CD4-positive, alpha-beta T cell treated with Interleukin-6 for 4 hours (primary cell): ENCODE data around the gene CEP41.

Experiments used
- DNase-seq: peaks from one replicate; pipeline ENCODE4 v3.0.0-alpha.2; 2020; ENCODE audit warnings: mixed read lengths

Gene CEP41

DNA sequence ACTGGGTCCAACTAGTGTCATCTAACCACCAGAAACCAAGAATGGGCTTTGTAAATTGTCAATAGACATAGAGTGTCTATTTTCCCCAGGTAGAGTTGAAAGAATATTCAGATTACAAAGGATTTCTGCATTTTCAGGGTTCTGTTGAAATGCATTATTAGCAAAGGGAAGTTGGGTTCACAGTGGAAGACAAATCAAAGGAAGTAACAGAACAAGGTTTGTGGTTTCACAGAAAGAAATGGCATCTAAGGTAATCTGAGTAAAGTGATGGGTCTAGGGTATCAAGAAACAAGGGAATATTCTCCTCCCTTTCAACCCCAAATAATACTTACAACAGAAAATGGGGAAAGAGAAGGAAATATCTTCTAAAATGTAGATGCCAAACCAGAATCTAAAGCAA lies 25.8 kb downstream of the CEP41 start:
- no peak for DNase-seq

DNA sequence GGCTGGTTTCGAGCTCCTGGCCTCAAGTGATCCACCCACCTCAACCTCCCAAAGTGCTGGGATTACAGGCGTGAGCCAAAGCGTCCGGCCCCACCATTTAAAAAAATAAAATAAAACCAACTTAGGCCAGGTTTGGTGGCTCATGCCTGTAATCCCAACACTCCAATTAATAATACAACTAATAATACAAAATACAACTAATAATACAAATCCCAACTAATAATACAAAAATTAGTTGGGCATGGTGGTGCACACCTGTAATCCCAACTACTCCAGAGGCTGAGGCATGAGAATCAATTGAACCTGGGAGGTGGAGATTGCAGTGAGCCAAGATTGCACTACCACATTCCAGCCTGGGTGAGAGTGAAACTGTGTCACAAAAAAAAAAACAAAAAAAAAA lies 27.6 kb downstream of the CEP41 start:
- no peak for DNase-seq

DNA sequence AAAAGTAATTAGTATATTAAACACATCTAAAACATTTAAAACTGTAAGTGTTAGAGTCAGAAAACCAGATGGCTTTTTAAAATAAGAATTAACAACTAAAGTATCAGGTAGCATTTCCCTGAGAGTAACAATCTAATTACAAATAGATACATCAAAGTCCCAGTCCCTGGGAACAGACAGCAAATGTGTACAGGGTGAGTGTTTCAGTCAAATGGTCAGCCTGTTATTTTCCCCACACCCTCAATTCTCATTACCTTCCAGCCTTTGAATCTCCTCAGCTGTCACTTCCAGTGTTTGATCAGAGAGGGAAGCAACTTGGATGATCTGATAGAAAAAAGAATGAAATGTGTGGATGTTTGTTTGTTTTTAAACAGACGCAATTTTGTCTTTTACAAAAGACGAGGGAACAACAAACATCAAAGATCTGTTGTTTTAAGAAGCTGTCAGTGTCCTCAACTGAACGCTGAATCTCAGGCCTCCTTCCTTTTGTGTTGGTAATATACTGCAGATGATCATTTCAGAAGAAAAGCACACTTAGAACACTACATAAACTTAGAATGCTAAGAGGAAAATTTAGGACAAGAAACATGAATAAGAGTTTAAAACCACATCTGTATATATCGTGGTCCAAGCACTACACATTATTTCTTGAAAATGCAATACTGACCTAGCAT lies 29.8 kb downstream of the CEP41 start:
- DNase-seq: no peak

DNA sequence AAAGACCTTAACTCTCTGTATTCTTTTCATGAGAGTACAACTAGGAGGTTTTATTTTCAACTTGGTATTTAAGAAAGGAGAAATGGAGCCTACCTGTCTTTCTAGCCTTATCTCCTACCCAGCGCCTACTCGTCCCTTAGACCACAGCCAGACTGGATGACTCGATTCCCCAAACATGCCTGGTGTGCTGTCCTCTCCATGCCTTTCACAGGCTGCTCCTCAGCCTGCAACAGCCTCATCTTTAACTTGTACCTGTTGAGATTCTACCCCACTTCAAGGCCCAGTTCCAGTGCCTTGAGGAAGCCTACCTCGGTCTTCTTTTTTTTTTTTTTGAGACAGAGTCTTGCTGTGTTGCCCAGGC lies 31.1 kb downstream of the CEP41 start:
- no peak for DNase-seq

DNA sequence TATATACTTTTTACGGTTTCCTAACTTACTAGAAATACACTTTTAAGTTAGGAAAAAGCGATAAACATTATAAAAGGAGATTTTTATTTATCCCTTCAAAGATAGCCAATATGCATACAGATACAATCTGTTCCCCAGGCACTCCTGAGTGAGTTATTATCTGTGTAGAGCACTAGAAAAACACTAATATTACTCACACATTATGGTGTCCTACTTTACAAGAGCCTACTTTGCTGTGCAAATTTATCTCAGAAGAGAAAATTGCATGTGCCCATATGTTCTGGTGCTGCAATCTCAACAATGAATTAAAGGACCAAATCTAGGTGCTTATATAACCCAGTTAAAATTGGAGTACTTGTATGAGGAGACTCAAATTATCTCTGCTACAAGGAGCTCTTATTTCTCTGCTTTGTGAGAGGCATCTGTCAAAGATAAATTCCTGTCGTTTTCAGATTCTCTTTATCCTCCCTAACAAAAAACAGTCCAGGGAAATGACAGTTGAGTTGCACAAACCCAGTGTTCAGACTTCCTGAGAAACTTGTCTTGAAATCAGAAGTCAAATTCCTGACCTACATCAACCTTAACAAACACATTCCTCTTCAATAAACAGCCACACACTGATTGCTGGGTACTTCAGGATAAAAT lies 31.6 kb downstream of the CEP41 start:
- no peak for DNase-seq

DNA sequence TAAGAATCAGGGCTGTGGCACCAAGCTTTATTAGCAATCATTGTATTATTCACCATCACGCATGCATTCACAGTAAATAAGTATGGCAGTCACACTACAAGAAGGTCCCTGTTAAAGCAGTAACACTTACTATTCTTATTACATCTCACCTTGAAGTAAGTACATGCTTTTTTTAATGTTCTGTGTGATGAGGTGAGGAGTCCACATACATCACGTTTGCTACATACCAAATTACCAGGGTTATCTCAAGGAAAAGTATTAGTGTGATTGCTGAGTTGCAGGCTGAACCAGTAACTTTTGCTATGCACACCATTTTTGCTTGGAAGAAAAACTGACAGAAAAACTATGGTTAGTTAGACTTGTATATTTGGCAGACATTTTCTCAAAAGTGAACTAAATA lies 35.8 kb downstream of the CEP41 start:
- DNase-seq: no peak

DNA sequence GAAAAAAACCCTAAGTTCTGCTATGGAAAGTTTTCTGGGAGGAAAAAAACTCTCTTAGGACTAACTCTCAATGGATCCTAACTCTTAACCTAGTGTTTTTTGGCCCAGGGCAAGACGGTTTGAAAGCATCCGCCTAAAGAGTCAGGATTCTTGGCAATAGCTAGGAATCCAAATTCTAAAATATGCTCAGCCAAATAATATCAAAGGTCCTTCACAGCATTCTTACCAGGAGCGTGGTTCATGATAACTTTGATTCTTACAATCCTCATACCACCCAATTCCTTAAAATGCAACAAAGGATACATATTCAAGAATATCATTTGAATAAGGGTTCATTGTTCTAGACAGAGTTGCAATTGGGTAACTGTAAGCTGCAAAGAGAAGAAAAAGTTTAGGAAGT lies 39.2 kb downstream of the CEP41 start:
- DNase-seq: no peak

DNA sequence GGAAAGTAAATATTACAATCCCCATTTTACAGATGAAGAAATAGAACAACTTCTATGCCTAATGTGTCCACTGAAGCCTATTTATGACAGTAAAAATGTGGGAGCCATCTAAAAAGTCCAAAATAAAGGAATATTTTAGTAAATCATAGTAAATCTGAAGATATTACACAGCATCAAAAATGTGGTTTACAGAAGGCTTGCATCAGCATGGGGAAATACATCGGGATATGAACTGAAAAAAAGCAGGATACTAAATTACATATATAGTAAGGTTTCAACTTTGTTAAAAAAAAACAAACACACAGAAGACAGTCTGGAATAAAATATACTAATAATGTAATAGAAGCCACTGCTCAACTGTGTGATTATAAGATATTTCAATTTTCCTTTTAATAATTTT lies 39.7 kb downstream of the CEP41 start:
- no peak for DNase-seq

DNA sequence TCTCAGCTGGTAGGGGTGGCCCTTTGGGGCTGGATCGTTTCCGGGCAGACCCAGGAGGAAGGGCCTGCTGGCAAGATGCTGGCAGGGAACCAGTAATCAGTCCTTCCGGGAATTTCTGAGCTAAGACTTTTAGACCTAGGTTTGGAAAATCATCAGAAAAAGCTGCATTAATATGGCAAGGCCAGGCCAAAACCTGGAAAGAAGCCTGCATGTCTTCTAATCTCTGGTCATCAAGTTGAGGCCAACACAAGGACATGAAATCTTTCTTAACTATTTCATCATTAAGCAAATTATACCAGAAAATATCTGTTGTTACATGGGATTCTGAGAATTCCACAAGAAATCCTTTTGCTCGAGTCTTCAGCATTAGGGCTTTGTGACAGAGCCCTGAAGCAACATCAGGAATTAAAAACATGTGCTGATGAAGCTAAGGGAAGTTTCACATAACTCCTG lies 40.7 kb downstream of the CEP41 start:
- no peak for DNase-seq

DNA sequence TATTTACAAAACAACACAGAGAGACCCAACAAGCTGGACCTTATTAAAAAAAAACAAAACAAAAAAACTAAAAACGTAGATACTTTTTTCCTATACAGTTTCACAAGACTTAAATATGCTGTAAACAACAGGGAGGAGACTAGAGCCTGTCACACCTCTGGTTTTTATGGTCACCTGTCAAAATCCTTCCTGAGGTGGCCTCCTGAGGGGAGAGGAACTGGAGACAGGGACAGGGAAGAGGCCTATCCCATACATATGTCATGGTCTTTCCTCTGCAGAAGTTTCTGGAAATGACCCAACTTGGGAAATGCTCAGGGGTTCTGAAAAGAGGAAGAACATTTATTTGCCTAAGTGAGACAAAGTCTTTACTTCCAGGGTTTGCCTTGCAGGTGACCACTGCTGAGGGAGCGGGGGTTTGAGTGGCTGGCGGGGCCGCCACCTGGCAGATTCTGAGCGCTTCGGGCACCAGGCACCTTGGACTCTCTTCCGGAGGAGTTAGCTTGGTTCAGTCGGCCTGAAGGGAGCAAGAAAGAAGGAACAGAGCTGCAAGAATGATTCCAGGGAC lies 42.2 kb downstream of the CEP41 start:
- no peak for DNase-seq

DNA sequence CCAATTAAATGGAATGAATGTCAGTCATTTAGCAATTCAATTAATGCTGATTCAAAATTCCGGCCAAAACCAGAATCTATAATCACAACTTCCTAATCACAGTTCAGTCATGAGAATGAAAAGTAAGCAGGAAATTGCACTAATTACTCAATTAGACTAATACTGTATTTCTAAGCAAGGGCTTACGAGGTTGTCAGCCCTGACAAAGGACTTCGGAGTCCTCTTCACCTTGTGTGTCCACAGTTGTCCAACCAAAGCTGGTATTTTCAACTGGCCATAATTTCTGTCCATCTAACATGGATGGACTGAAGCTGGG lies 43.1 kb downstream of the CEP41 start:
- no peak for DNase-seq

DNA sequence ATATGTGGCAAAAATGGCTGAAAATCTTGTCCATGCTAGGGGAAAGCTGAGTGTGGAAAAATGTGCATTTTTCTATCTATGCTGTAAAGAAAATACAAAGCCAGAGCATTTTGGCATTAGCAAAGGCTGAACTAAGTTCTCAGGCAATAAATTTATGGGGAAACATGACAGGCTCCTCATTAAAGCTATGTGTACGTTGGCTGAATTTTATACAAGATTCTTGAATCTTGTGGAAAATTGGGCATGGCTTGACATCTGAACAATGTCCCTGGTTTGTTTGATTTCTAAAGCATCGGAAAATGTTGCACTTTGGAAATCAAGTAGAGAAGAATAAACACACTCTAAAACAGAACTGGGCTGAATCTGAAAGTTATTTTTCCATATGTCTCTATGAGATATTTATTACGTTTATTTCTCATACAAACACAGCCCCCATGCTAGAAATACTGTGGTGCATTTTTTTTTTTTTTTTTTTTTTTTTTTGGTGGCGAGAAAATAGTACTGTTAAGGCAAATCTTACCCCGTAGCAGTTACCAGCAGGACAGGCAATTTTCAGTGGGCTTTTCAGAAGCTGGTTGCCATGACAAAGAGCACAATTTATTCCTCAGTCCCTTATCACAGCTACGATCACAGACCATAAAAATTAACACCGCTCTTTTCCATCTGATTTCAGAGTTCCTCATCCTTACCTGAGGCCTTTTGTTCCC lies 43.6 kb downstream of the CEP41 start:
- no peak for DNase-seq

DNA sequence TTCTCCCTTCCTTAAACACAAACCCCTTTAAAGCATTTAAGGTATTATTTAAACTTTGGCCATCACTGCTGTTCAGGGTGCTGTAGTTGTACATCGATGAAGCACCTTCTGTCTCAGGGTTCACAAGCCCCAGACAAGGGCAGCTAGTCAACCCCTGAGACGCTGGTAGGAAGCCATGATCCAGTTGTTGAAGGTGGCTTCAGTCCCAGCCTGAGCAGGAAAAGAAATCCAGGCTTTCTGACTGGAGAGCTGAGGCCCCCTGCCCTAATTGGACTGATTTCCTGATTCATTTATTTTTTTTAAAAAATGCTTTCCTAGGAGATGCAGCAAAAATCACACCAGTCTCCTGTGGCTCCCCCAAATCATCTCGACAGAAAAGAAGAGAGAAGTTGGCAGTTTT lies 44.7 kb downstream of the CEP41 start:
- no peak for DNase-seq

DNA sequence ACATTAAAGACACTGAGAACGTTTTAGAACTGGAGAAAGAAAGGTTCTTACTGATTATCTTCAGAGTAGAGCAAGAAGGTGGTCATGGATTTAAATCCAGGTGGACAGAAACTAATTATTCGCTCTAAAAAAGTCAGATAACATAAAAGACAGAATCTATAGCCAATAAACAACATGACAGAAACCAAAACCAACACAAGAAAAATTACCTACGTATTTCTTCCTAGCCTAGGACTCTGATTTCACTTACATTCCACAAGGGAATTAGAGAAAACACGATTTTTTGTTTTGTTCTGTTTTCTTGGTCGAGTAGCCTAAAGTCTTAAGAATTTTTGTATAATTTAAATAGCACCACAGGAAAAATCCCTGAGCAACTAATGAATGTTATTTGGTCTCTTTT lies 45.4 kb downstream of the CEP41 start:
- no peak for DNase-seq

DNA sequence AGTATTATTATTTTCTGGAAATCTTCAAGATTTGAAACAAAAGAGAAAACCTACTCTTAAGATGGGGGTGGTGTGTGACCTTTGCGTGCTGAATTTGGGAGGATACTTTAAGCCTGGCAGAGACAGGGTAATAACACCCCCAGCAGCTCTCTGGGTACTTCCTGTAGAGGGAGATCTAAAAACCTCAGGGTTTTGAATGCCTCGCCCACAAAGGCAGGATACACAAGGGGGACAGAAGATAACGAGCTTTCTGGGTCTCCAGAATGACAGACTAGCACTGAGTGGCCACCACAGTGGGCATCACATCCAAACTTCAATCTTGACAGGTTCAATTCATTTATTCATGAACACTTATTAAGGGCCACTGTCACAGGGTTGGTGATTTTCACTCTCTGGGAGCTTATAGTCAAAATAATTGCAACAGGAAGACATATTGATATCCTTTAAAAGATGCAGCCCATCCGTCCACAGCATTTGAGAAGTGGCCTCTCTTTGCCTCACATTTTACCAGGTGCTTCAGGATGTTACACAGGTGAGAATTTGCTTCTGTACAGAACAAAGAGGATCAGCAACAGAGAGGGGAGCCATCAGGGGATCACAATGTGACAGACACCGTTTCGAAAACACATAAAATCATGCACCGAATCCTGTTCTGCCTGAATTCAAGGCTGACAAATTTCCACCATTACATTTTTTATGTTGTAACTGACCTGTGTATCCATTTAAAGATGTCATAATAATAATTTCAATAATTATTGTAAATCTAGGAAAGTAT lies 46.2 kb downstream of the CEP41 start:
- peak; percentile 60 for DNase-seq

DNA sequence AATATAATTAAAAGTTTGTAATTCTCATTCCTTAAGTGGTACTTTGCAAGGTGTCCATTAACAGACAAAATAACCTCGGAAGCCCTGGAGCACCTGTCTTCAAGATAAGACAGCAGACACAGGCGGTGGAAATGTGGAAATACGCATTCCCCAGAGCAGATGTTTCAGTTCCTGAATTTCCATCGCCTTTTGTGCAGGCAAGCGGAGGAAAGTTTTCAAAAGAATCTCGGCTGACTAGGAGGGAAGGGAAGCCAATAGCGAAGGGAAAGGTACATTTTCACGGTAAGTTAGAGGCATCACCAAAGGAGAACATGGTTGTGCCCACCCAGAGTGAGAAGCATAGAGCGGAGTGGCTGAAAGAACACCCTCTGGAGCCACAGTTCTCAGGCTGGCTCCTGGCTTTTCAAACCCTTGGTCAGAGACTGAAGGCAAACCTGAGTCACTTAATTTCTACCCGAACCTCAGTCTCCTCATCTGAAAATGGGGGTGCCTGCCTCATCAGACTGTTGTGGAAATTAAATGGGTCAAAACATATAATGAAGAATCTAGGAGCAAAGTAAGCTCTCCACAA lies 46.9 kb downstream of the CEP41 start:
- DNase-seq: no peak

DNA sequence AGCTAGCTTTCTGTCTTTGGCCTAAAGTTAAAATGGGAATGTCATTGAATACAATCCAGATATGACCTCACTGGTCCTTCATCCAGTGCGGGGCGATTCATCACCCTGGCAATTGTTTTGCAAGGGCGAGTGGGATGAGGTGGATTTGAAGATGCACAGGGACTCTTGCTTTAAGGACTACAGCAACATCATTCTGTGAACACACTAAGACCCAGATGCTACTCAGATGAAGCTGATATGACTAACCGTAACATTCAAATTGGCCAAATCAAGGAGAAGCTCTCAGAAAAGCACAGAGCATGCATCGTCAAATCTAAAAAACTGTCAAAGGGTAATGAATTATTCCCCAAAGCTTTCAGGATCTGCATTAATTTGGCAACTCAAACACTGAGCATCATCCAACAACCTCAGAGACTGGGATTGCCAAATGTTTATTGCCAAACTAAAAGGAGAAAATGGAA lies 47.7 kb downstream of the CEP41 start:
- DNase-seq: no peak

DNA sequence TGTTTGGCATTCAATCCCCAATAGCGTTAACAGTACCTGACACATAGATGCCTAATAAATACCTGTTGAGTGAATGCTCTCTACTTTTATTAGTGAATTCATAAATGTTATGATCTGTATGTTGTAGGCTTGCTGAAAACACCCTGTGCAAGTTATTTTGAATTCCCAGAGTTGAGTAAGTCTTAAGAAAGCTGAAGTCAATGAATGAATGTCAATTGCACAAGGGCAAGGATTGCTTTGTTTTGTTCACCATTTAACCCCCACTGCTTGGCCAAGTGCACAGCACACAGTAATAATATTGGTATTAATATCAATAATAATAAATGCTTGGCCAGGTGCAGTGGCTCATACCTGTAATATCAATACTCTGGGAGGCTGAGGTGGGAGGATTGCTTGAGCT lies 50.3 kb downstream of the CEP41 start:
- DNase-seq: no peak

DNA sequence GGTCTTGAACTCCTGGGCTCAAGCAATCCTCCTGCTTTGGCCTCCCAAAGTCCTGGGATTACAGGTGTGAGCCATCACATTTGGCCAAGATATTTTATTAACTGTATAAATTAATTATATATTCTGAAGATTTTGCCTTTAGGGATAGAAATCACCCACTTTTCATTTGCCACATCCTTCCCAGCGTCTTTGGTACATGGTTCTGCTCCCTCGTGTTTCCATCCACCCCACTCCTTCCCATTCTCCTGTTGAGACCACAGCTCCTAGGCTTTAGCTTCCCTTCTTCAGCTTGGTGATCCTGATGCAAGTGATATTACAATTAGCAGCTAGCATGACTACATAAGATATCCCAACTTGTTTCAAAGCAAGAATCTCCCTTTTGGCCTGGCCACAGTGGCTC lies 52.1 kb downstream of the CEP41 start:
- DNase-seq: no peak

DNA sequence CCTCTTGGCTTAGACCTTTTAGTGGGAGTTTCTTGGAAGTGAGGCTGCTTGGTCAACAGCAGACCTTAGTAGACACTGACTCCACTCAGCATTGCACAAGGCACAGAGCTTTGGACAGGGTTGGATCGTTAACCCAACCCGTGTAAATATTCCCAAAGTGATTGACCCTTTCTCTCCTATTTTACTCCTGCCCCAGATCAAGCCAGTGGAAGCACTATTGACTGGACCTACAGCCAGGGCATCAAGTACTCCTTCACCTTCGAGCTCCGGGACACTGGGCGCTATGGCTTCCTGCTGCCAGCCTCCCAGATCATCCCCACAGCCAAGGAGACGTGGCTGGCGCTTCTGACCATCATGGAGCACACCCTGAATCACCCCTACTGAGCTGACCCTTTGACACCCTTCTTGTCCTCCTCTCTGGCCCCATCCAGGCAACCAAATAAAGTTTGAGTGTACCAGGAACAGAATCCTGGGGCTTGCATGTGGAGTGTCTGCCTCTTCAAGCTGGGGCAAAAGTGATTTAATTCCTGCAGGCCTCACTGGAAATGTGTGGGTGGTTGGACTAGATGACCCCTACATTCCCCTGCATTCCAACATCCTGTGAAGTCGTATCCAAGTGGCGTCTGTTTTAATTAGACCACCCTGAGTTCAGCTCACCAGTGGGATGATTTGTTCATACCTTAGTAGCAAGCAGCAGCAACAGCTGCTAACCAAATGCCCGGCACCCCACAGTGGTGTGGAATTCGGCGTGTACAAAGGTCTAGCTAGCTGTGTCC lies 53.0 kb downstream of the CEP41 start:
- no peak for DNase-seq

DNA sequence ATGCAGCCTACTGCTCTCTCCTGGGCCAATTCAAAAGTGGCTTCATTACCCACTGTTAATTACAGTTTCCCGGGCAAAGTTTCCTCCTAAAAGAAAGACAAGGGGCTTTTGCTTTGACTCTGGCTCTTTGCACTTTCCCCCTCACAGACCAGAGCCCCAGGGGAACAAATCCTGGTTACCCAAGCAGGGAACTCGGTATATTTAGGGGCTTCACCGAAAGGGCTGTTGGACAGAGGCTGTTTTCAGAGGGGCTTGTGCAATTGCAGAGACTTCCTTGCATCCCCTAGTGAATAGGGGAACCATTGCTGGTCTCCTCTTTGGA lies 53.5 kb downstream of the CEP41 start:
- DNase-seq: no peak

DNA sequence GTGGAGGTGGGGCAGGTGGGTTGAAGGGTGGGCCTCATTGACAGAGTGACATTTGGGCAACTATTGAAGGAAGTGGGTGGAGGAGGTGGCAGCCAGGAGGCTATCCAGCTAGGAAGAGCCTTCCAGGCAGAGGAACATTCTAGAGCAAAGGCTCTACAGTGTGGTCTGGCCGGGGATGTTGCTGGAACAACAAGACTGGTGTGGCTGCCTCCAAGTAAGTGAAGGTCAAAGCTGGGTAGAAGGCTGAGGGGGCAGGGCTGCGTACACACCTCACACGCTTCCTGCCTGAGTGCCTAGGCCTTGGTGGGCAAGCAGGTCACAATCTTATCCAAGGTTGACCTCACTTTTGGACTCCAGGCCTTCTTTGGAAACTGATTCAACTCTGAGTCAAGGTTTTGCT lies 53.9 kb downstream of the CEP41 start:
- no peak for DNase-seq
